HG02852 (cell line): ENCODE results near the gene PCDH12.
A peak's percentile ranks its signal among the peaks of the same experiment; 100 is the strongest.

Experiments used
- ATAC-seq: cut with Tn5 transposase; IDR thresholded peaks from one replicate; pipeline ENCODE4 v1.9.1; 2021; ENCODE audit warnings: mild to moderate bottlenecking, moderate library complexity; ENCODE audit not compliant: unreplicated experiment

The PCDH12 gene

DNA sequence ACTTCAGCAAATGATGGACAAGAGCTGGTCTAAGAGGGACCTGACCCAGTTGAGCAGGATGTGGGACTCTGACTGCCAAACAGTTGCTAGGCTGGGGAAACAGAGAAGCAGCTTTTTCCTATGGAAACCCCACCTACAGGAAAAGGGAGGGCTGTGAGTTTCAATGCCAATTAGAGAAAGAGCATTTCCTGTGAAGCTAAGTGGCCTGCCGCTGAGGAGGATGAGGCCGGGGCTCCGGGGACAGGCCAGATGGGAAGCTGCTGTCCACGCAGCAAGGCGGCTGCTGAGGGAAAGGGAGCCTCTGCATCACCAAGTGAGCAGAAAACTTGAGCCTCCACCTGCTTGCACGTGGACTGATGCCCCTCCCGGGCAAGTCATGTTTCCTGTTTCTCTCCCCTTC is at the start of gene PCDH12:
Gene PCDH12, minus strand, starts transcription at position 90 of the 400 bp plus-strand sequence. CDS start 351 bp downstream, outside the sequence.
- ATAC-seq: no peak

DNA sequence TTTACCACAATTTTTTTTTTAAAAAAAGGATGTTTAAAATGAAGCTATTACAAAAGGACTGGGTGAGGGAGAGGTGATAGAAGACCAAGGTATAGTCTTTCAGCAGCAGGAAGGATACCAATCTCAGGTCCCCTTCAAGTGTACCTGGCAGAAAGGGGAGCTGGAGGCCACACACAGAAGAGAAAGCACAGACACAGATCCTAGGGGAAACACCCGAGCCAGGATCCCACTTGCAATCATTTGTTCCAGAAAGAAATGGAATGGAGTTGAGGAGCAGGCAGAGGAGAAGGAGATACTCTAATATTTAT is 49.2 kb upstream of the PCDH12 start:
- ATAC-seq: no peak

DNA sequence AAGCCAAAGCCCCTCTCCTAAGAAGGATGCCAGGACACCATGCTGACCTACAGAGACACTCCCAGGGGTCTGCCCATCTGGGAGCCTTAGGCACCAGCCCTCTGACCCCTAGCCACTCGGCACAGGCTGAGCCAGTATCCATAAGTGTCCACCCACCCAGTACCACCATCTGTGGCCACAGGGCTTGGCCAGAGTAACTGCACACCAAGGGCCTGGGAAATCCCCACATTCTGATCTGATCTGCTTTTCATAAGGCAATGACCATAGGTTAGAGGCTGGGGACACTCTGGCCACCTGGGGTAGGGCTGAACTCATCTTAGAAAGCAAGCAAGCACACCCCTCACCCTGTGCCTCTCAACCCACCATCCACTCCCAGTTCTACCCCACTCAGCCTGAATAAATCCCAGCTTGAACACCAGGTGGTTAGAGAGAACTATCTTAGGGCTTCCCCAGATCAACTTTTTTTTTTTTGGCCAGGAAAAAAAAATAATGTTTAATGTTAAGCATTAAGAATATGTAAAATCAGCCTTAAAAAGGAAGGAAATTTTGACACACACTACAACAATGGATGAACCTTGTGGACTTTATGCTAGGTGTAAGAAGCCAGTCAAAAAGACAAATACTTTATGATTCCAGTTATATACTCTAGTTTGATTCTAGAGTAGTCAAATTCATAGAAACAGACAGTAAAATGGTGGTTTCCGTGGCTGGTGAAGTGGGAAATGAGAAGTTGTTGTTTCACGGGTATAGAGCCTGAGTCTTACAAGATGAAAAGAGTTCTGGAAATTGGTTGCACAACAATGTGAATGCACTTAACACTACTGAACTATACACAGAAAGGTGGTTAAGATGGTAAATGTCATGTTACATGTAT is 48.6 kb upstream of the PCDH12 start:
- ATAC-seq: peak; percentile 66

DNA sequence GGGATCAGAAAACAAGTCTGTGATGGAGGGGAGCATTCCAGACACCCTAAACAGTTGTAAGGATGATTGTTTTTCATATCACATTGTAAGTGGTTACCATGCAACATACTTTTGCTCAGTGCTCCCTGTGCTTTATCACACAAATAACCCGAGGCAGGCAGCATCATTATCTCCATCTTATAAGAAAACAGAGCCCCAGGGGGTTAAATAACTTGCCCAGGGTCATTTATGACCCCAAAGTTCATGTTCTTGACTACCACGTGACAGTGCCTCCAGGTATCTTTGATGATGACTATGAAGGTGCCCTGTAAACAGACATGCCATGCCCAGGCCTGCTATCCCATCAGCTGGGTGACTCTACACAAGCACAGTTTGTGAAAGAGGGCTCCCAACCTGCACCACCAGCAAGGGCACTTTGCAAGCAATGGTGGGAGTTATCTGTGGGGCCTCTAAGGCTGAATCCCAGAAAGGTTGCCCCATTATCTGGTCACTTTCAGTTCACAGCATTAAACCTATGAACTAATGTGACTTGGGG is 45.3 kb upstream of the PCDH12 start:
- no peak for ATAC-seq

DNA sequence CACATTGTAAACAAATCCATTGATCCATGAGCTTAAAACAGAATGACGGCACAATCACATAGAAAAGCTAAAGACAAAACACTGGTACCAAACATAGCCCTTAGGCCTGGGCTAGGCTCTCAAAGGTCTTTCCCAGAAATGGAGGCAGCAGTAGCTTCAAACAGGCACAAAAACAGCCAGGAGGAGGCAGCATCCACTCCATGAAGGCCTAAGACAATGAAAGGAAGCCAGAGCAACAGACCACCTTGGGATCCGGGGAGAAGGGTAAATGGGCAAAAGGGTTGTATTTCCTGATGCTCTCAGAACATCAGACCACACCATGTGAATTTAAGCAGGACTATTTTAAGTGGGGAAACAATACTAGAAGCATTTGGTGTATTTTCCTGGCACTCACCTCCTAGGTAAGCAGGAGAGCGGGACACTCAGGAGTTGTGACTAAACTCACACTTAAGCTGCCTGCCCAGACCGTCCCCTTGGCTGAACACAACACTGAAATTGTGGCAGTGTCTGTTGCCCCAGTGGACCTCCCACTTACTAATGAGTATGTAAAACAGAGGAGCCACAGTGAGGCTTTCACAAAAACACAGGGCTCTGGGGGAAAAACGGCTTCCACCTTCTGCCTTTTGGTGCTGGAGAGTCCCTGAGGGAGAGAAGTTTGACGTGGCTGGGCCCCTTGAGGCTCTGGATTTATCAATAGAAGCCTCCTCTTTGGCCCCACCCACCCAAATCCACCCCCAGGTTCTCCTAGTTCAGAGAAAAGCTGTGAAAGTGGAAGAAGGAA is 42.9 kb upstream of the PCDH12 start:
- ATAC-seq: peak; percentile 55

DNA sequence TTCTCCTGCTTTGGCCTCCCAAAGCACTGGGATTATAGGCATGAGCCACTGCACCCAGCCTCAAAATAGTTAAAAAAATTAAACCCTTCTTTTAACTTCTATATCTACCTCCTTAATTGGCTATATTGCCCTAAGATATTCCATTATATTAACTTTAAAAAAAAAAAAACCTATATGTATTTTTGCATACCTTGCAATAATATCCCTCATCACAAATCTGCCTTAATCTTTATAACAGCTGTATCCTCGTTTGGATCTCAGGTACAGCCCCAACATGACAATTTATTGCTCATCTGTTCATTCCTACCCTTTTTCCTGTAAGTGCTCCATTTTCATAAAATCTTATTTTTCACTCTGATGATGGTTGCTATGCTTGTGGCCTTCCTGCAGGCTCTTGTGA is 42.2 kb upstream of the PCDH12 start:
- no peak for ATAC-seq

DNA sequence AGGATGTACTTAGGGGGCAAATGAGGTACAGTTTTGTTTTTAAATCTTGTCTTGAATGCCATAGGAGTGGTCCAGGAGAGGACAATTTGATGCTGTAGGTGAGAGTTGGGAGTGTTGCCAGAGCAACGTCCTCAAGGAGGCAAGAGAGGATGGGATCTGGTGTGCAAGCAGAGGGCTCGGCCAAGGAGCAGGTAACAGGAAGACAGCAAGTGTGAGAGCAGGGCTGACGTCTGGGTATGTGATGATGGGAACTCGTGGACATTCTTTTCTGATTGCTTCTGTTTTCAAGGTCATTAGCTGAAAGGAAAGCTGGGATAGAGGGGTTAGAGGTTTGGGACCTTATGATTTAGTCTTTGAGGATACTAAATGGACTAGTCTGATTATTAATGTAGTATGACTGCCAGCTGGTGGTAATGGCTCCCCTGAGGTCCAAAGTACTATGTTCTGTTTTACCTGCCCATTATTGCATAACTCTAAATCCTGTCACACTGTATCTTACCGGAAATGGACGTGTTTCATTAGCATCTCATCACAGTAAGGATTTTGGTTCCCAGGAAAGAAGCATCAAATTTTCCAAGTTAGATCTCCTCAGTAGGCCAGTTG is 39.5 kb upstream of the PCDH12 start:
- no peak for ATAC-seq

DNA sequence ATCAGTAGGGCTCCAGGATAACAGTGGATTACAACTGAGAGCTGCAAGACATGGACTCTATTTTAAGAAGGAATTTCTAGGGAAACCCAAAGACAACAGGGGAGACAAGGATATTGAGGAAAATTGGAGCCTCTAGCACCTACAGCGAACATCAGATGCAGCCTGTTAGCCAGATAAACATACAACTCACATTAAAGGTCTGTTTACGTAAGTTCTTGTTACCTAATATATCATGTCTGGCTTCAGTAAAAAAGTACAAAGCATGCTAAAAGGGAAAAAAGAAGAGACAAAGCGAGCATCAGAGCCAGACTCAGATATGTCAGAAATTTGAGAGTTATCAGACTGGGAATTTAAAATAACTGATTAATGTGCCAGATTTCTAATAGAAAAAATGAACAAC is 37.7 kb upstream of the PCDH12 start:
- ATAC-seq: no peak

DNA sequence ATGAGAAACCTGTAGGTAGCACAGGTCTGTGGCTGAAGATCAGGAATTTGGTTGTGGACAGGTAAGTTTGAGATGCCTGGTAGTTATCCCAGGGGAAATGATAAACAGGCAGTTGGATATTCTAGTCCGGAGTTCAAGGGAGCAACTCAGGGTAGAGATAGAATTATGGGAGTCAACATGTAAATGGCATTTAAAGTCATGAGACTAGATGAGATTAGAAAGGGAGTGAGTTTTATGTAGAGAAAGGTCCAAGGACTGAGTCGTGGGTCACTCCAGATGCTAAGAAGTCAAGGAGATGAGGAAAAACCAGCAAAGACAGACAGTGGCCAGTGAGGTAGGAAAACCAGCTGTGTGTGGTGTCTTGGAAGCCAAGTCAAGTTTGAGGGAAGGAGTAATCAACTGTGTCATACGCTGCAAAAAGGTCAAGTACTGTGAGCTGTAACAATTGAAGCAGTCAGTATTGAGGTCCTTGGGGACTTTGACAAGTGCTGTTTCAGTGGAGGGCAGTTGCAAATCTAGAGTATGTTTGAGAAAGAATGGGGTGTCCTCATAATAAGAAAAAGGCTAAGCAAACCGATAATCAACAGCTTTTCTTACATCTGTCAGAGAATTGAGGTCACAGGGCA is 36.6 kb upstream of the PCDH12 start:
- no peak for ATAC-seq

DNA sequence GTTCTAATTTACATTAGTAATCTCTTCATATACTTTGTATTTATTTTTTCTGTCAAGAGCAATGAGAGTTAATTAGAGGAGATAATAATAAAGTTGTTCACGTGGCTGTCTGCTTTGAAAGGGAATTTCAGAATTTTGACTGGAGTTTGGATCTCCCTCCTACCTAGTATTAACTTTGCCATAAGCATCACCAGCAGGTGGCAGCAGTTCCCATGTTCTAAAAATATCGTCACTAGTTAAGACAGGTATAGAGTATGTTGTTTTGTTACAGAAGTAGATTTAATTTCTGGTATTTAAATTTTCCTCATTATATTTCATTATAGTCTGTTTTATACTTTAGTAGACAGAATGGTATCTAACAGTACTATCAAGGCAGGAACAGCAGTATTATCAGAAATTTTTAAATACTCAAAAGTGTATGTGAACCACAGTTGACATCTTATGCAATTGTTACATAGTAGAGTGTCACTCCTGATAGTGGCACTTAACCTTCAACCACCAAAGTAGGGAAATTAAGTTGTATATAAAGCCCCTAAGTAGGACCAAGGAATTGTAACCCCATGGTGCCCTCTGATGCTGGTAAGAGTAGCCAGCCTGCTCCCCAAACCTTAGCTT is 34.5 kb upstream of the PCDH12 start:
- ATAC-seq: peak; percentile 74

DNA sequence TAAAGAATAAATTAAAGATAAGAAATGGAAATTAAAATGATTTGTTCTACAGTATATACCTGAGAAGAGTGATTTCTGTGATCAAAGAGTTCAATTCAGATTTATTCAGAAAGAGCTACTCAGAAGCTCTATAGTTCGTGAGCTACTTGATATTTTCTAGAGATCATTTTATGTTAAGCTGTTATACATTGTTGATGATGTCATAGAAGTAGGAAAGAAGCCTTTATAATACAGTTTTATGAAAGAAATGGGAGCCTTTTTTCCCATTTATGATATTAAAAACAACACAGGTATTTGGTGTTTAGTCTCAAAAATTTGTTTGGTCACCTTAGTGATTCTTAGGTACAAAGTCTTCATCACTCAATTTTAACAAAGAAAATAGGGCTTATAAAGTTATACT is 31.7 kb upstream of the PCDH12 start:
- no peak for ATAC-seq

DNA sequence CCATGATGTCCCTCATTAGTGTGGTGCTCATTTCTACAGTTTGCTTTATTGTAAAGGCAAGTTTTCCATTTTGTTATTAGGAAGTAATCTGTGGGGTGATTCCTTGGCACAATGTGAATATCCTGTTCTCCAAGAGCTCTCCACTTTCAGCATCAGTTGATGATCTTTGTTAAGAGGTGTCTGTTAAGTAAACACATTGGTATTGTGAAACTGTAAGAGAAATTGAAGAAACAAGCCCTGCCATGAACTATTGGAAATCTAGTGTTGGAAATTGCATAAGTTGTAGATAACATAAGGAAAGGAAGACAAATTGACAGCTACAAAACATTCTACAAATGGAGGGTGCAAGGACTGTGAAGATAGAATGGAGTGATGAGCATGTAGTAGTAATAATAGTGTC is 28.1 kb upstream of the PCDH12 start:
- no peak for ATAC-seq

DNA sequence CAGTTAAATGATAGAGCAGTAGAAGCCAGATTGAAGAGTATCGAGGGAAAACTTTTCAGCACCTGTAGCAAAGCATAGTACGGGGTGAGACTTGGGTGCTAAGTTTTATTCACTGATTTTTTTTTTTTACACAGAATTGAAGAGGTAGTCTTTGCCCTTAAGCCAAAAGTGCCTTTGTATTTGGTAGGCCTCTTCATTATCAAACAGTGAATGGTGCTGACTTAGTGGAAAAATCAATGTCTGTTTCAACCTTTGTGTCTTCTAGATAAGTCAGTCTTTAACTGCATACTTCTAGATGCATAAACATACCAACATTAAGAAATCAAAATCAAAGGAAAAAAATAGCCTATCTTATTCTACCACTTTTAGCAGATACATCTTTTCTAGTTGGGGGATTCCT is 24.6 kb upstream of the PCDH12 start:
- ATAC-seq: no peak

DNA sequence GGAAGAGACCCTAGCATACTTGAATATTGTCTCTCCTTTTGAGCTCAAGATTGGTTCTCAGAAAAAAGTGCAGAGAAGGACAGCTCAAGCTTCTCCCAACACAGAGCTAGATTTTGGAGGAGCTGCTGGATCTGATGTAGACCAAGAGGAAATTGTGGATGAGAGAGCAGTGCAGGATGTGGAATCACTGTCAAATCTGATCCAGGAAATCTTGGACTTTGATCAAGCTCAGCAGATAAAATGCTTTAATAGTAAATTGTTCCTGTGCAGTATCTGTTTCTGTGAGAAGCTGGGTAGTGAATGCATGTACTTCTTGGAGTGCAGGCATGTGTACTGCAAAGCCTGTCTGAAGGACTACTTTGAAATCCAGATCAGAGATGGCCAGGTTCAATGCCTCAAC is 20.4 kb upstream of the PCDH12 start:
- no peak for ATAC-seq

DNA sequence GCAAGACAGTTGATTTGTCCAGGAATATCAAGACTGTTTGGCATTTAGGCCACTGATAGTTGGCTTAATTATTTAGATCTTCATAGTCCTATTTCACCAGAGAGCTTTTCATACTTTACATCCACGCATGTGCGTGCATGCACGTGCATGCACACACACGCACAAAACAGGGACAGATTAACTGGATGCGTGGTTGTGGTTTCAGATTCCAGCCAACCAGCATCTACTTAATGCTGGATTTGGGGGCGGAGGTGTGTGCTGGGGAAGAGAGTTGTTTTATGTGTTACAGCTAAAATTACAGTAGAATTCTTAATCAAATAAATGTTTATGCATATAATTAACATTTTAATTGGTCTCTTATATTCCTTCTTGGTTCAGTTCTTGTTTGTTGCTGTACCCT is 18.2 kb upstream of the PCDH12 start:
- ATAC-seq: no peak

DNA sequence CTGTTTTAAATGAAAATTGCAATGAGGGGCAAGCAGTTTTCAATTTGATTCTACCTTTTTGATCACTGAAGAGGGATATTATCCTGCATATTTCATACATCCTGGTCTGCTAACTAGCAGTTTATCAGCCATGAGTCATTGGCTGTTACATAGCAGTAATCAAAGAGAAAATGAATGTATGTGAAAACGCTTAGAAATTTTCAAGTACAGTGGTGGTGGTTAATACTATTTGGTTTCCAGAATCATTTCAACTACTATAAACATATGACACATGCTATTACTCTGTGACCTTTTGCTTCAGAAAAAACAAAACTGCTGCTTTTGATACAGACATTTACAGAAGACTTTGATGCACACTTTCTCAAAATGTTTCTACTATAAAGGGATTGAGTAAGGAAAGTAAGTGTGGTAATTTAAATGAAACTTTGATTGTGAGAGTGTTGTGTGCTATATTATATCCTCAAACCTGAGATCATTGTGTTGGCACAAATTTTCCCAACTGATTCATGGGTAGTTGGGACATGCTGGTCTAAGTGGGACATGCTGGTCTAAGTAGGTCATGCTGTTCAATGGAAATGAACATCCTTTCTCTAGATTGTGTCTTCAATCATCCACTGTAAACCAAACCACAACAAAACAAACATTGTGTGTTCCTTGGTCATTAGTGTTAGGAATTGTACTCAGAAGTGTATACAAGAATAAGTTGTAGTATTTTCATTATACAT is 16.0 kb upstream of the PCDH12 start:
- no peak for ATAC-seq

DNA sequence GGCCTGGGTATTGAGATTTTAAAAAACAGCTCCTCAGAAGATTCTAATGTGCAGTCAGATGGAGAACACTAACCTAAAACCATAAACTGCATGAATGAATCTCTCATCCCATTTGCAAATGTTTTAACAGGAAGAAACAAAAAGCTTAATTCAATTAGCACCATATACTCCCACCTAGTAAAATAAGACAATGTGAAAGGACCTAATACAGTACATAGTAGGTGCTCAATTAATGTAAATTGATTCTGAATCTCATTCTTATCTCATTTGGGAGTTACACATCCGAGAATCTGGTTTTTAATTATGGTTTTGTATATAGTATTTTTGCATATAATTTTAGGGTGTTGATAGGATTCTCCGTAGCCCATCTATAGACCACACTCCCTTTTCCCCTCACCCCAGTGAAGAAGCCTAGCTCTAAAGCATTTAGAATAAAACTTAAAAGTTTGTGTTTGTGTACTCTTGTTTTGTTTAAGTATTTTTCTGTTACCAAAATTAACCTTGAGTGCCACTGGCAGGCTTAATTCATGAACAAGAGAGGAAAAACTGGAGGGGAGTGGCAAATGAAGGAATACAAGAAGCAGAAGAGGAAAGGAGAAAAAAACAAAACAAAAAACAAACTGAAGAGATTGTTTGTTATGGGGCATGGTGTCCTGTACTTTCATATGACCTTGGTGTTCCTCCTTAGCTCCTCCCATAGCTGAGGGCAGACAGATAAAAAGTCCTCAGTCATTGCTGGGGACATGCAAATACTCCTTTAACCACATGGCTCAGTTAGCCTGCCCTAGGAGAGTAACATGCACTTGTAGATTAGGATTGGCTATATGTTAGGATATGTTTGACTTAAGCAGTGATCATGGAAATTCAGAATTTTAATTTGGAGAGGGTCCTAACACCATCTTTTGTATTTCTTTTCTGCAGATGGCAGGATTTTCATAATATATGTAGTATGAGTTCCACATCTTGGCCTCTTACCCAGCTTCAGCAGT is 12.1 kb upstream of the PCDH12 start:
- peak; percentile 48 for ATAC-seq

DNA sequence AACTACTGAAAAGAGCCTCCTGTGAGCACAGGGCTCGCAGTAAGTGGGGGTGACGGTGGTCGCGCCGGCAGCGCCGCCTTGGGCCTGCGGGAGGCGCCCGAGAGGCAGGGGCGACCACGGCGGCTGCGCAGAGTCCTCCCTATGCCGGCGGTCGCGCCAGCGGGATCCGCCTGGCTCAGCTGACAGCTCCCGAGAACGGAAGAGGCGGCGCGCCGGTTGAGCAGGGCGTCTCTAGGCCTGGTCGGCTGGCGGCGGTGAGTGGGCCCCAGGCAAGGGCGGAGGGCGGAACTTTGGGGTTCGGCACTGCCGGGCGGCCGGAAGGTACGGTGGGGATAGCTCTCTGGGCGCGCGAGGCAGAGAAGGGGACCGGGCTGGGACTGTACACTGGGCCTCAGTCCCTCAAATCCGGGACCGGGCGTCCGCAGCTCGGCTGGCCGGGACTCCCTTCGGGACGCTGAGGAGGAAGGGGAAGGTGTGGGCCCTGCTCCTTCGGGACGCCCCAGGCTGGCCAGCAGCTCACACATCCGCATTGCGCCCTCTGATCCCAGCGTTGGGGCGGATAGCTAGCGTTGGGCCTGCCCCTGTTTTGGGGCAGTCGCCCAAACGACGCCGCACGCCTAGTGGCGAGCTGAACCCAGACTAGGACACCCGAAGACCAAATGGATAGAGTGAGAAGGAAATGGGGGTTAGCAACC is 11.1 kb upstream of the PCDH12 start, which contains the start of gene RNF14:
Gene RNF14, plus strand, starts transcription at position 192 of the 695 bp plus-strand sequence. CDS start 4,484 bp downstream, outside the sequence.
- peak; percentile 89 for ATAC-seq
